Hepatocyte (in vitro differentiated cells): ENCODE results near the gene COL4A1. TPM values are rescaled to one million over a fixed set of nuclear protein-coding genes. Genes with fewer than 3 reads are reported as not detected.
"Not testable (repeated sequence)": the region's sequence is repeated elsewhere in the genome, so short reads cannot be mapped to it uniquely, and the experiment has no call there.

Experiments used
- DNase-seq: peaks from one replicate; pipeline ENCODE4 v3.0.0-alpha.2; 2016; ENCODE audit warnings: low spot score
- H2AFZ ChIP-seq: fragments of 200-600 bp; sonication (generic); 2 replicates; pipeline ENCODE4 v1.6.0; 2016; ENCODE audit warnings: antibody characterized with exemption, mild to moderate bottlenecking
- H3K27ac ChIP-seq: fragments of 200-600 bp; sonication (generic); 2 replicates; pipeline ENCODE4 v1.5.1; 2016; ENCODE audit warnings: mild to moderate bottlenecking
- H3K27me3 ChIP-seq: fragments of 200-600 bp; sonication (generic); 2 replicates; pipeline ENCODE4 v1.6.1; 2016
- H3K36me3 ChIP-seq: fragments of 200-600 bp; sonication (generic); replicated peaks from 2 replicates; pipeline ENCODE4 v1.5.1; 2016; ENCODE audit warnings: low read depth; ENCODE audit not compliant: insufficient read depth
- H3K4me1 ChIP-seq: fragments of 200-600 bp; sonication (generic); 2 replicates; pipeline ENCODE4 v1.5.1; 2016; ENCODE audit warnings: mild to moderate bottlenecking, moderate library complexity; ENCODE audit not compliant: insufficient read depth
- H3K4me2 ChIP-seq: fragments of 200-600 bp; sonication (generic); 2 replicates; pipeline ENCODE4 v1.6.0; 2016
- H3K4me3 ChIP-seq: fragments of 200-600 bp; sonication (generic); 2 replicates; pipeline ENCODE4 v1.5.1; 2016; ENCODE audit warnings: mild to moderate bottlenecking
- H3K79me2 ChIP-seq: fragments of 200-600 bp; sonication (generic); 2 replicates; pipeline ENCODE4 v1.6.0; 2017; ENCODE audit warnings: mild to moderate bottlenecking
- H3K9me2 ChIP-seq: fragments of 200-600 bp; sonication (generic); replicated peaks from 2 replicates; pipeline ENCODE4 v1.6.0; 2017; ENCODE audit warnings: mild to moderate bottlenecking; ENCODE audit not compliant: insufficient read depth
- H3K9me3 ChIP-seq: fragments of 200-600 bp; sonication (generic); 2 replicates; pipeline ENCODE4 v1.5.1; 2016; ENCODE audit warnings: low read depth, mild to moderate bottlenecking
- H4K20me1 ChIP-seq: fragments of 200-600 bp; sonication (generic); 2 replicates; pipeline ENCODE4 v1.6.0; 2016; ENCODE audit warnings: mild to moderate bottlenecking; ENCODE audit not compliant: insufficient read depth, poor library complexity, severe bottlenecking
- CTCF ChIP-seq: fragments of 200-600 bp; sonication (generic); IDR thresholded peaks from 2 replicates; pipeline ENCODE4 v1.5.1; 2016; ENCODE audit warnings: antibody characterized with exemption, mild to moderate bottlenecking; ENCODE audit not compliant: poor library complexity
- EZH2 ChIP-seq: fragments of 200-600 bp; sonication (generic); IDR thresholded peaks from 2 replicates; pipeline ENCODE4 v1.6.1; 2016; ENCODE audit warnings: antibody characterized with exemption, mild to moderate bottlenecking, borderline replicate concordance
- EZH2phosphoT487 ChIP-seq: fragments of 200-600 bp; sonication (generic); IDR thresholded peaks from one replicate; pipeline ENCODE4 v1.6.1; 2018; ENCODE audit warnings: antibody characterized with exemption, mild to moderate bottlenecking, low read depth, moderate library complexity; ENCODE audit not compliant: unreplicated experiment, severe bottlenecking
- WGBS: methylation state at CpG from one replicate; pipeline ENCODE4 v1.1.6; 2016; ENCODE audit warnings: low lambda C conversion rate; ENCODE audit errors: missing lambda C conversion rate; 5-methylcytosine and 5-hydroxymethylcytosine counted together
- polyA plus RNA-seq: library from polyadenylated mRNA; unstranded; fragments of >200 nt; fragmentation: Nextera tagmentation; extraction: Ambion mirVana; gene quantifications from 2 replicates; pipeline ENCODE4 v1.2.1, GENCODE V29; 2016
- total RNA-seq: library from RNA; depleted of rRNA; stranded (reverse); fragments of >200 nt; gene quantifications from 2 replicates; pipeline ENCODE4 v1.2.3, GENCODE V29; 2014

The COL4A1 gene
- total and polyA plus RNA-seq, 2 experiments from 2014 or later: 138 to 269 TPM

GRCh38 chr13:110317093-110317492, 10.1 kb upstream of the COL4A1 start:
- H3K4me1 ChIP-seq: peaks cover 7% of the 10 kb centered on the region
- H3K27me3 ChIP-seq: no peaks in the 10 kb centered on the region
- H3K27ac ChIP-seq: no peak overlapping the region
- no peaks in the 10 kb centered on the region for H3K9me3 ChIP-seq
- H3K4me2 ChIP-seq: no peak overlapping the region
- H3K4me3 ChIP-seq: no peak overlapping the region
- 97% methylated on average over 5 of the region's 5 CpGs for WGBS
- TF ChIP-seq EZH2phosphoT487: no peak
- H3K36me3 ChIP-seq: no peaks in the 10 kb centered on the region
- no peak for DNase-seq
- peaks cover 4% of the 10 kb centered on the region for H4K20me1 ChIP-seq
- no peaks in the 10 kb centered on the region for H3K9me2 ChIP-seq
- H2AFZ ChIP-seq: no peak overlapping the region
- H3K79me2 ChIP-seq: peaks cover 68% of the 10 kb centered on the region

- no peak overlapping the region for H3K27ac ChIP-seq
- H3K27me3 ChIP-seq: no peaks in the 10 kb centered on the region
- H3K4me2 ChIP-seq: no peak overlapping the region
- peaks cover 16% of the 10 kb centered on the region for H3K4me1 ChIP-seq
- WGBS: 92% methylated on average over 10 of the region's 10 CpGs
- no peak for DNase-seq
- peaks cover 64% of the 10 kb centered on the region for H3K79me2 ChIP-seq
- no peaks in the 10 kb centered on the region for H3K36me3 ChIP-seq
- no peaks in the 10 kb centered on the region for H3K9me3 ChIP-seq
- no peak for TF ChIP-seq CTCF
- no peak for TF ChIP-seq EZH2
- TF ChIP-seq EZH2phosphoT487: no peak
- no peaks in the 10 kb centered on the region for H3K9me2 ChIP-seq
- no peak overlapping the region for H3K4me3 ChIP-seq
- peaks cover 4% of the 10 kb centered on the region for H4K20me1 ChIP-seq
- H2AFZ ChIP-seq: no peak overlapping the region
These were observed 9.2 kb upstream of the COL4A1 start for GRCh38 chr13:110316196-110316595.

- Histone ChIP-seq H3K79me2 (peaks cover 74% of the 10 kb centered on the region), H3K9me3 (no peaks in the 10 kb centered on the region), H2AFZ (no peak overlapping the region), H3K4me3 (no peak overlapping the region), H3K27ac (no peak overlapping the region), H3K4me2 (no peak overlapping the region), H3K36me3 (no peaks in the 10 kb centered on the region), H4K20me1 (peaks cover 4% of the 10 kb centered on the region), H3K27me3 (no peaks in the 10 kb centered on the region), H3K9me2 (no peaks in the 10 kb centered on the region), H3K4me1 (peaks cover 29% of the 10 kb centered on the region)
- TF ChIP-seq CTCF (no peak), EZH2 (no peak), EZH2phosphoT487 (no peak)
- no peak for DNase-seq
- WGBS: 94% methylated on average over 18 of the region's 18 CpGs
These were observed 7.7 kb upstream of the COL4A1 start for GRCh38 chr13:110314516-110315245.

- not testable (repeated sequence) for H3K27ac ChIP-seq, H3K36me3 ChIP-seq, DNase-seq, H3K9me2 ChIP-seq, H4K20me1 ChIP-seq, H3K4me2 ChIP-seq, H2AFZ ChIP-seq, H3K27me3 ChIP-seq, H3K9me3 ChIP-seq, H3K4me3 ChIP-seq
- peaks cover 76% of the 10 kb centered on the region for H3K79me2 ChIP-seq
- 72% methylated on average over 7 of the region's 16 CpGs for WGBS
- H3K4me1 ChIP-seq: peaks cover 36% of the 10 kb centered on the region
These were observed 6.8 kb upstream of the COL4A1 start for GRCh38 chr13:110313733-110314132.

GRCh38 chr13:110313261-110313660, 6.3 kb upstream of the COL4A1 start:
- H3K4me2 ChIP-seq, H3K9me2 ChIP-seq, H3K9me3 ChIP-seq, DNase-seq, H3K36me3 ChIP-seq, H3K4me3 ChIP-seq, H2AFZ ChIP-seq, H4K20me1 ChIP-seq, H3K27me3 ChIP-seq: not testable (repeated sequence)
- Histone ChIP-seq H3K4me1 (peaks cover 36% of the 10 kb centered on the region), H3K27ac (peak overlapping the region; percentile 52), H3K79me2 (peaks cover 72% of the 10 kb centered on the region)
- WGBS: 88% methylated on average over 15 of the region's 29 CpGs
